ENCODE measurements around the gene USH1G.

The USH1G gene

GRCh38 chr17:74898376-74898946 lies 24.6 kb downstream of the USH1G start:
- TF ChIP-seq CTCF (IDR thresholded peaks at IDR 0.05; ENCODE audit: borderline replicate concordance, insufficient read depth, low read depth, low read length): no peak

GRCh38 chr17:74893936-74894671 lies 29.0 kb downstream of the USH1G start:
- no peak for TF ChIP-seq CTCF (IDR thresholded peaks at IDR 0.05; ENCODE audit: borderline replicate concordance, insufficient read depth, low read depth, low read length)
- H3K4me3 ChIP-seq (ENCODE audit: low read depth, low read length): no peak overlapping the region

More at GRCh38 chr17:74898376-74898946, 24.6 kb downstream of the USH1G start:
- H3K4me3 ChIP-seq (ENCODE audit: low read depth, low read length): no peak overlapping the region

GRCh38 chr17:74892974-74893911 lies 29.8 kb downstream of the USH1G start, which contains the start of gene FADS6:
Gene FADS6 (minus strand): TSS chr17:74893633. CDS start chr17:74893595, 38 bp downstream.
- TF ChIP-seq CTCF (IDR thresholded peaks at IDR 0.05; ENCODE audit: borderline replicate concordance, insufficient read depth, low read depth, low read length): no peak
- no peak within 1 kb of the TSS for H3K4me3 ChIP-seq (ENCODE audit: low read depth, low read length)

- TF ChIP-seq CTCF (IDR thresholded peaks at IDR 0.05; ENCODE audit: borderline replicate concordance, insufficient read depth, low read depth, low read length): no peak
- H3K4me3 ChIP-seq (ENCODE audit: low read depth, low read length): no peak overlapping the region
These were observed 30.8 kb downstream of the USH1G start for GRCh38 chr17:74892013-74892841.

DNA sequence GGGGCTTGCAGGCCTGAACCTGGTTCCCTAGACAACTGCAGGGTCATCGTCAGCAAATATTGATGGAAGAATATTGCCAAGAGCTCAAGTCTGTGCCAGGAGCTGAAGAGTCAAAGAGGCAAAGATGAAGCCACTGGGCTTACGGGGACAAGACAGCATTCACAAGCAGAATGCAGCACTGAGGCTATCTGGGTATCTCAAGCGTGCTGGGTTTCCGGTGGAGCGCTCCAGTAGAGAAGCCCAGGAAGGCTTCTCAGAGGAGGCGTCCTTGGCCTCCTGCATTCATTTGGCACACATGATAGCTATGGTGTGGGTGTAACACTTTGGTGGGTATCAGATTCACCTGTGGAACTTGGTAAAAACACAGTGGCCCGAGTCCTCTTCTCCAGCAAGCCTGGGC lies 32.5 kb downstream of the USH1G start:
- H3K4me3 ChIP-seq (ENCODE audit: low read depth, low read length): no peak overlapping the region
- TF ChIP-seq CTCF (IDR thresholded peaks at IDR 0.05; ENCODE audit: borderline replicate concordance, insufficient read depth, low read depth, low read length): no peak

DNA sequence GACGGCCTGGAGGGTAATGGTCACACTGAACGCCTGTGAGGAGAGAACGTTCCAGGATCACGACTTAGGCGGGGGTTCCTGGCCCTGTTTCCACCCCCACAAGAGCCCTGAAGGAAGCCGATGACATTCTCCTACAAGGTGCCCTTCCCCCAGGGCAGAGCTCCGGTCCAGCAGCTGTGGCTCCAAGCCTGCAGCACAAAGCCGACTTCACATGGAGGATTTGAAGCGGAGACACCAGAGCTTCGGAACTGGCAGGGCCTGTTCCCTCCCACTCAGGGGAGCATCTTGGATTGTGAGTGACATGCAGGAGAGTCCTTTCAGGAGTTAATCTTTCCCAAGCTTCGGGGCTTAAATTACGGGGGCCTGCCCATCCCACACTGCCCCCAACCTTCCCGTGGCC lies 34.6 kb downstream of the USH1G start:
- TF ChIP-seq CTCF (IDR thresholded peaks at IDR 0.05; ENCODE audit: borderline replicate concordance, insufficient read depth, low read depth, low read length): no peak
- no peak overlapping the region for H3K4me3 ChIP-seq (ENCODE audit: low read depth, low read length)

All from GM12875 (cell line).